LNCAP (cell line): ENCODE results near the gene ERVW-1.

Experiments used
- TF ChIP-seq, protein P1 (sequence below): fragments of 450-650 bp; IDR thresholded peaks from 2 replicates; pipeline ENCODE4 v1.5.1; 2017; ENCODE audit warnings: mild to moderate bottlenecking

Gene ERVW-1

DNA sequence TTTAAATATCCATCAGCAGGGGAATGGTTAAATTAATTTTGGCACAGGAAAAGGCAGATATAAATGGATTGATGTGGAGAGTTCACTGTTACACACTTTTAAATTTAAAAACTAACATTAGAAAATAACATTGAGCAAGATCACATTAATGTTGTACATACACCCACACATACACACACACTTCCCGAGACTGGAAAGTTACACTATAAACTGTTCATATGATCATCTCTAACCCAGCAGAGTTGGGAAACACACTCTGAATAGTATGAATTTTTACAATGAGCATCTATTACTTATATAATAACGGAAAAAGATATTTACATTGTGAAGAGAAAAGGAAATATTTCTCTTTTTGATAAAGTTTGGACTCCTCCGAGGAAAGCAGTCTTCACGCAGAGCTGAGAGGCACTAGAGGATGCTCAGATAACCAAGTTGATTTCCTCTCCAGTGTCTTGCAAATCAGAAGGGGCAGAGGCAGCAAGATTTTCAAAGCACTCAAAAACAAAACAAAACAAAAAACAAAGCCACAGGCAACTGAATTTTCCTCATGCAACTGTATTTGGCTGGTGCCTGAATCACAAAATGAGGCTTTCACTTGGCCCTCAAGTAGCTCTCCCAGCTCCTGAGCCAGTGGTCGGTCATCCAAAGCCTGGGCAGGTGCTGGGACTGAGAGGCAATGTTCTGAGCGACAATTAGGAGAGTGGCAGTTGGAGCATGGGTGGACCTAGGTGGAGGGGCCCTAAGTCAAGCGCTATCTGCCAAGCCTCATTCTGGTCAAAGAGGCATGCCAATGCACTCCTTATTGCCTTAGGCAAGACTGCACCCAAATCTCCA is 40.9 kb downstream of the ERVW-1 start:
- TF ChIP-seq, protein P1, sequence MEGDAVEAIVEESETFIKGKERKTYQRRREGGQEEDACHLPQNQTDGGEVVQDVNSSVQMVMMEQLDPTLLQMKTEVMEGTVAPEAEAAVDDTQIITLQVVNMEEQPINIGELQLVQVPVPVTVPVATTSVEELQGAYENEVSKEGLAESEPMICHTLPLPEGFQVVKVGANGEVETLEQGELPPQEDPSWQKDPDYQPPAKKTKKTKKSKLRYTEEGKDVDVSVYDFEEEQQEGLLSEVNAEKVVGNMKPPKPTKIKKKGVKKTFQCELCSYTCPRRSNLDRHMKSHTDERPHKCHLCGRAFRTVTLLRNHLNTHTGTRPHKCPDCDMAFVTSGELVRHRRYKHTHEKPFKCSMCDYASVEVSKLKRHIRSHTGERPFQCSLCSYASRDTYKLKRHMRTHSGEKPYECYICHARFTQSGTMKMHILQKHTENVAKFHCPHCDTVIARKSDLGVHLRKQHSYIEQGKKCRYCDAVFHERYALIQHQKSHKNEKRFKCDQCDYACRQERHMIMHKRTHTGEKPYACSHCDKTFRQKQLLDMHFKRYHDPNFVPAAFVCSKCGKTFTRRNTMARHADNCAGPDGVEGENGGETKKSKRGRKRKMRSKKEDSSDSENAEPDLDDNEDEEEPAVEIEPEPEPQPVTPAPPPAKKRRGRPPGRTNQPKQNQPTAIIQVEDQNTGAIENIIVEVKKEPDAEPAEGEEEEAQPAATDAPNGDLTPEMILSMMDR, result no peak

DNA sequence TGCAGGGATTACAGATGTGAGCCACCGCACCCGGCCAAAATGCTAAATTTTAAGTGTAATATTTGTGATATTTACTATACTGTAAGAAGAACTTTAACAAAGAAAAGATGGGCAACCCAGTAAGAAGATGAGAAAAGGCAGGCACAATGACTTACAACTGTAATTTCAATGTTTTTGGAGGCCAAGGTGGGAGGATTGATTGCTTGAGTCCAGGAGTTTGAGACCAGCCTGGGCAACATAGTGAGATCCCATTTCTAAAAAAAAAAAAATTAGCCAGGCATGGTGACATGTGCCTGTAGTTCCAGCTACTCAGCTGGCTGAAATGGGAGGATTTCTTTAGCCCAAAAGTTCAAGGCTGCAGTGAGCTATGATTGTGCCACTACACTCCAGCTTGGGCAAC is 42.2 kb downstream of the ERVW-1 start:
- TF ChIP-seq, protein P1, result no peak

DNA sequence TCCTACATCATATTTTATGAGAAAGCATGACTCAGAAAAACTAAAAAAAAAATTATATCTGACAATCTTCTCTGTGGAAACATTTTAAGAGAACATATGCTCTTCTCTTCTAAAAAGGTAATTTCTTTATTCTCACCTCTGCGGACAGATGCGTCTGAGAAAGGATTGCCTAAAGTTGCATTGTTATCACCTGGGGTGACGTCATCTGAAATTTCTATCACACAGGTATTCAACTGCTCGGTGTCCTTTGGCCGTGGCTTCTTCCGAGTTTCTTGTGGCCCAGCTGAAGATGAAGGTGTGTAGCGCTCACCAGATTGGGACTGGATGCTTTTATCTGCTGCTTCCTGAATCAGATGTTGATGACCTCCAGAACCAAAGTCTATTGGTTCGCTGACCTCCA is 44.7 kb downstream of the ERVW-1 start:
- TF ChIP-seq, protein P1, result no peak

DNA sequence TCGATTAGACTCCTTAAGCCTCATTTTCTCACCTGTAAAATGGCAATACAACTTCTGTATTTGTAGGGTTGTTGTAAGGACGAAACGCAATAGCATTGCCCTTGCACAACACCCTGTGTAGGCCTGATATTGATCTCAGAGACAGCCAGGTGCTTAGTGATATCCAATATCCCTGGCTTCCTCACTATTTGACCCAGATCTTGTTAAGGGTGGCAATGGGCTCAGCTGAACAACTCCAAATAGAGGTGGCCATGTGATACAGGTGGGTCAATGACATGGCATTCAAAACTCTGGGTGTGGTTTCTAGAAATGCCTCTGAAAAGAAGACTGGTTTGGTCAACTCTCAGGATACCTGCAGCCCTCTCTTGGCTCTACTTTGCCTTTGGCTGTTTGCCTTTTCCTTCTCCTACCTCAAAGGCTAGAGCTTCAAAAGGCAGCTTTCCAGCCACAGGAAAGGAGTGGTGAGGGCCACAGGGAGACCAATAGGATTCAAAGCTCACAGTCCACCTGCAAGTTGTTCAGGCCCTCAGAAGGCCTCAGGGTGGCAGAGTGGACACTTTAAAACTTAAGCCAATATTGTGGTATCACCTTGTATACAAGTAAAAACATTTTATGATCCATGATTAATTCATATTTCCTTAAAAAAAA is 45.3 kb downstream of the ERVW-1 start:
- TF ChIP-seq, protein P1, result no peak

DNA sequence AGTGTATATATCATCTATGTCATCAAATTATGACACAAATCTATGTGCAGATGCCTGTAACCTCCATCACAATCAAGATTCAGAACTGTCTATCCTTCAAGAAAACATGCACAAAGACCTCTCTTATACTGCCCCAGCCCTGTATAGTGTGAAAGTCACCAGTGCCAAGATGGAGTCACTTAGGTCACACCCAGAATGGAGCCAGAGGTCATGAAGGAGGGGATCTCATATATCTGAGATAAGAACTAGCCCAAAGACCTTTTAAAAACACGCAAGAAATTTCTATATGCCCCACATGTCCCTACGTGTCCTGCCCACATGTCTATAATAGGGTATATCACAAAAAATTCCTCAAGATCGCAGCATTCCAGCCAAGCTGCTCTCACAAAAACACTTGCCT is 50.6 kb downstream of the ERVW-1 start:
- TF ChIP-seq, protein P1, result no peak

DNA sequence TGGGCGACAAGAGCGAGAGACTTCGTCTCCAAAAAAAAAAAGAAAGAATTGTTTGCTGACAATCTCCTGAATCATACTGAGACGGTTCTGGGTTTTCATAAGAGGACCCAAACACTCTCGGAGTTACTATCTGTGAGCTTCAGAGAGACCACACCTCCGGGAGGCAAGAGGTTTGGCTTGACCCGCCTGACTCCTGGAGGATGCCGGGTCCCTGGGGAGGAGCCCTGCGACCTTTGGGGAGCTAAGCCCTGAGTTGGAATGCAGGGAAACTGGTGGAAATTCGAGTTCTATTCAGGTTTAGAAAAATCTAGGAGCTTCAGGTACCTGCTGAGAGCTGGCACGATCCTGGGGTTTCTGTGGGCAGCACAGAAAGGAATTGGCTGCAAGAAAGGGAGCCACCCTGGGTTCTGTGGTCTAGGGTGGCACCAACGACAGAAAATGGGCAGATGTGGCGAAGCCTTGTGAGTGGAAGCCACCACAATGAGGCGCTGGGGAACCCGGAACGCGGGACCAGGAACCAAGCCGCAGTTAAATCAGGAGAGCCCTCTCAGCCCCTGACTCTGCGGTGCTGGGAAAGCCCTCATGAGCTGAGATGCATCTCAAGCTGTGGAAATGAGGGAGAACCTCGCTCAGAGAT is 52.3 kb downstream of the ERVW-1 start:
- TF ChIP-seq, protein P1, result no peak

DNA sequence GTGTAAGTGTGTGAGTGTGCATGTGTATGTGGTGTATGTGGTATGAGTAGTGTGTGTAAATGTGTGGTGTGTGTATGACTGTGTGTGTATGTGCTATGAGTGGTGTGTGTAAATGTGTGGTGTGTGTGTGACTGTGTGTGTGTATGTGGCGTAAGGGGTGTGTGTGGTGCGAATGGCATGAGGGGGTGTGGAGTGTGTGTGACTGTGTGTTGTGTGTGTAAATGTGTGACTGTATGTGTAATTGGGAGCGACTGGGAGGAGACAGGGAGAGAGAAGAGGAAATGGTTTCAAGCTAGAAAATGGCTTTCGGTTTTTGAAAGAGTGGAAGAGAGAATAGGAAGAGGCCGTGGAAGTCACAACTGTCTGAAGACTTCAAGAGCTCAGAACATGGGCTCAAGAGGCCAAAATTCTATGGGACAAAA is 54.0 kb downstream of the ERVW-1 start:
- TF ChIP-seq, protein P1, result no peak
